ENCODE results near the gene OPCML. TPM values are rescaled to one million over a fixed set of nuclear protein-coding genes. Genes with fewer than 3 reads are reported as not detected.

OPCML gene
- total RNA-seq, 2 donors from 2014 or later = not detected

DNA sequence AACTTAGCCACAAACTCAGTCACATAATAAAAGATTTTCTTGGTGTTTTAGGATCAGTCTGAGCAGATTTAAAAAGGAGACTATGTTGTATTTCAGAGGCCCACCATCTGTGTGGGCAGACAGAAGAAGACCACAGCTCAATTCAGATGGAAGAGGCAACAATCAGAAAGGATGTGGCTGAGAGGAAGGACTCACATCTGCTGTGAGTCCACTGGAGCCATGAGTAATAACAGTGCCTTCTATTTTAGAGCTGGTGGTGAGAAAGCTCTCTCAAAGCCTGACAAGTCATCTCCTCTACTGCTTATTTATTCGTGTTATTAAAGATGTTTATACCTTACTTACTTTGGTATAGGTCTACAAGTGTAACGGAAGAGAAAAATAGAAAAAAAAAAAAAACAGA, 357.2 kb downstream of the OPCML start:
- Histone ChIP-seq H3K27ac (no peak overlapping the region), H3K36me3 (no peaks in the 10 kb centered on the region)
- DNase-seq (ENCODE audit: low spot score) = no peak

DNA sequence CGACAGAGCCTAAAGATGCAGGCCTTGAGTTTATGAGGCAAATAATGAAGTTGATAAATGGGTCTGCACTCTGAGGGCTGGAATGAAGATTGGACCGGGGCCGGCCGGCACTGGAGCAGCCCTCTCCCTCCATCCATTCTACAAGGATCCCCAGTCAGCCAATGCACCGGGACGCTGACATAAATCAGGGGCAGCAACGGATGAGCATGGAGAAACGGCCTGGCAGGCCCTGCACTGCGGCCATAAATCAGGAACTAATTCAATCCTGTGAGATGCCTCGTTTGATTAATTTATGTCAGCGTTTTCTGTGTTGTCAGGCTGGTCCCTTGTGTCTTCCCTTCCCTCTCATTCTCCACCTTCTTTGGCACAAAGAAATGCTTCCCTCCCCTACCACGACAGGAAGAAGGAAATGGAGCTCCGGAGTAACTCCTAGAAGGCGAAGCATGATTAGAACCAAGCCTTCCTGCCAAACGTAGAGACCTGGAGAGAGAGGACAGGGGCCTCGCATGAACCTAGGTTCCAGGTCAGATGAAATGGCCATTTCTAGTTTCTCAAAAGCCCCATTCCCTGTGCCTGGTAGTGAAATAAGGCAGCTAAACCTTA, 358.4 kb downstream of the OPCML start:
- ATAC-seq (ENCODE audit: insufficient number of reproducible peaks, low FRiP score, low read depth) (no peak), DNase-seq (ENCODE audit: low spot score) (no peak)
- Histone ChIP-seq H3K27me3 (replicated peaks; ENCODE audit: insufficient read depth) (no peaks in the 10 kb centered on the region), H3K4me1 (ENCODE audit: control insufficient read depth in 1 of 2, low read depth in 2 of 2) (no peaks in the 10 kb centered on the region), H3K27ac (no peak overlapping the region), H3K36me3 (no peaks in the 10 kb centered on the region), H3K9me3 (no peaks in the 10 kb centered on the region), H3K4me3 (no peak overlapping the region)
- TF ChIP-seq, protein P1, sequence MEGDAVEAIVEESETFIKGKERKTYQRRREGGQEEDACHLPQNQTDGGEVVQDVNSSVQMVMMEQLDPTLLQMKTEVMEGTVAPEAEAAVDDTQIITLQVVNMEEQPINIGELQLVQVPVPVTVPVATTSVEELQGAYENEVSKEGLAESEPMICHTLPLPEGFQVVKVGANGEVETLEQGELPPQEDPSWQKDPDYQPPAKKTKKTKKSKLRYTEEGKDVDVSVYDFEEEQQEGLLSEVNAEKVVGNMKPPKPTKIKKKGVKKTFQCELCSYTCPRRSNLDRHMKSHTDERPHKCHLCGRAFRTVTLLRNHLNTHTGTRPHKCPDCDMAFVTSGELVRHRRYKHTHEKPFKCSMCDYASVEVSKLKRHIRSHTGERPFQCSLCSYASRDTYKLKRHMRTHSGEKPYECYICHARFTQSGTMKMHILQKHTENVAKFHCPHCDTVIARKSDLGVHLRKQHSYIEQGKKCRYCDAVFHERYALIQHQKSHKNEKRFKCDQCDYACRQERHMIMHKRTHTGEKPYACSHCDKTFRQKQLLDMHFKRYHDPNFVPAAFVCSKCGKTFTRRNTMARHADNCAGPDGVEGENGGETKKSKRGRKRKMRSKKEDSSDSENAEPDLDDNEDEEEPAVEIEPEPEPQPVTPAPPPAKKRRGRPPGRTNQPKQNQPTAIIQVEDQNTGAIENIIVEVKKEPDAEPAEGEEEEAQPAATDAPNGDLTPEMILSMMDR (IDR thresholded peaks at IDR 0.05) = no peak

More for the DNA sequence above, 357.2 kb downstream of the OPCML start:
- TF ChIP-seq, protein P1 (IDR thresholded peaks at IDR 0.05) = no peak
- H3K4me3 ChIP-seq = no peak overlapping the region
- H3K4me1 ChIP-seq (ENCODE audit: control insufficient read depth in 1 of 2, low read depth in 2 of 2) = no peaks in the 10 kb centered on the region
- no peaks in the 10 kb centered on the region for H3K27me3 ChIP-seq (replicated peaks; ENCODE audit: insufficient read depth)
- no peak for ATAC-seq (ENCODE audit: insufficient number of reproducible peaks, low FRiP score, low read depth)
- H3K9me3 ChIP-seq = no peaks in the 10 kb centered on the region

DNA sequence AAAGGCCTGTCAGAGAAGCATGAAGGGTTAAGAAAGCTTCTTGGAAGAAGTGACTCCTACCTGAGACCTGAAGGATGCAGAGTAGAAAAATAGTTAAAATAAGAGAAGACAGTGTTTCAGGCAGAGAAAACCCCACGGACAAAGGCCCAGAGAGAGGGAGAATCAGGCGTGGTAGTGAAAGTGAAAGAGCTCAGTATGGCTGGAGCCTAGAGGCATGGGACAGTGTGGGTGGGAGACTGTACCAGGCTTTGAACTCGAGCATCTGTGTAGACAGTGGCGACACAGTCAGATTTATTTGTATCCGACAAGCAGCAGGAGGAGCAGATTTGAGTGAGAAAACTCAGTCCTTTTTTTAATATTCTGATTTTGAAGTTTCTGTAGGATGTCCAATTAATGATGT, 360.0 kb downstream of the OPCML start:
- no peak overlapping the region for H3K27ac ChIP-seq
- no peaks in the 10 kb centered on the region for H3K4me1 ChIP-seq (ENCODE audit: control insufficient read depth in 1 of 2, low read depth in 2 of 2)
- H3K4me3 ChIP-seq = no peak overlapping the region
- H3K9me3 ChIP-seq = no peaks in the 10 kb centered on the region
- ATAC-seq (ENCODE audit: insufficient number of reproducible peaks, low FRiP score, low read depth) = no peak
- TF ChIP-seq, protein P1 (IDR thresholded peaks at IDR 0.05) = no peak
- no peak for DNase-seq (ENCODE audit: low spot score)
- H3K36me3 ChIP-seq = no peaks in the 10 kb centered on the region
- no peaks in the 10 kb centered on the region for H3K27me3 ChIP-seq (replicated peaks; ENCODE audit: insufficient read depth)

DNA sequence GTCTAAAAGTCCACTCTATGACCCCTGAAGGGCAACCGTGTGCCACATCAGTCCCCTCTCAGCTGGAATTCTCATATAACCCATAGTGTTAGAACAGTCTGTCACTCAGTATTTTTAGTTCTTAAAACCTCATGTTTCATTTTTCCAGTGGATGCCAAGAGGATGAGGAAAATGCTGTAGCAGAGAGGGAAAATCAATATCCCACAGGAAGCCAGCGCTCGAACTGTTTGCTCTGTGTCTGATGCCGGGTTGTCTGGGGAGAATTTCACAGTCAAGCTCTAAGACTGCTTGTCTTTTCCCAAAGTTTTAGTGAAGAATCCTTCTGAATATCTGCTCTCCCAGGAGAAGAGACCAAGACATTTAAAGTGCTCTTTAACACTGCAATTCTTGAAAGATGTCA, 360.9 kb downstream of the OPCML start:
- no peaks in the 10 kb centered on the region for H3K36me3 ChIP-seq
- no peak overlapping the region for H3K4me3 ChIP-seq
- DNase-seq (ENCODE audit: low spot score) = no peak
- no peaks in the 10 kb centered on the region for H3K4me1 ChIP-seq (ENCODE audit: control insufficient read depth in 1 of 2, low read depth in 2 of 2)
- H3K27ac ChIP-seq = no peak overlapping the region
- ATAC-seq (ENCODE audit: insufficient number of reproducible peaks, low FRiP score, low read depth) = no peak
- no peaks in the 10 kb centered on the region for H3K9me3 ChIP-seq
- H3K27me3 ChIP-seq (replicated peaks; ENCODE audit: insufficient read depth) = no peaks in the 10 kb centered on the region
- TF ChIP-seq, protein P1 (IDR thresholded peaks at IDR 0.05) = no peak

DNA sequence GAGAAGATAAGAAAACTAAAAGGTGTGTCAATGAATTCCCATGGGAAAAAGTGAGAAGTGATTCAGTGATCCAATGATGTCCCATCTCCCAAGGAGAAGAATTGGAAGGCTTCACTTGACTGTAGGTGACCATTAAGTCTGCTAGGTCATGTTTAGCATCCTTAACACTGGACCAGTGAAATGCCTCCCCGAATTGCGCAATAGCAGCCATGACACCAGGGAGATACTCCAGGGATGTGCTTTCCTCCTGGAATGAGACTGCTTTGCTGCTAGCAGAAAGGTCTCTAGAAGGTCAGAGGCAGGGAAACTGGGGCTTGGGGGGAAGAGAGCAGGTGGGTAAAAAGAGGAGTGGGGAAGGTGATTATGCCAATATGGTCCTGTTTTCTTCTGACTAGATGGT, 364.3 kb downstream of the OPCML start:
- ATAC-seq (ENCODE audit: insufficient number of reproducible peaks, low FRiP score, low read depth) = no peak
- no peaks in the 10 kb centered on the region for H3K9me3 ChIP-seq
- TF ChIP-seq, protein P1 (IDR thresholded peaks at IDR 0.05) = no peak
- no peaks in the 10 kb centered on the region for H3K27me3 ChIP-seq (replicated peaks; ENCODE audit: insufficient read depth)
- no peak for DNase-seq (ENCODE audit: low spot score)
- no peak overlapping the region for H3K4me3 ChIP-seq
- H3K27ac ChIP-seq = no peak overlapping the region
- no peaks in the 10 kb centered on the region for H3K36me3 ChIP-seq
- peaks cover 0 to 9% of the 10 kb centered on the region in 2 donors for H3K4me1 ChIP-seq (ENCODE audit: control insufficient read depth in 1 of 2, low read depth in 2 of 2)

All from thoracic aorta (tissue), 2 donors.